ENCODE results near the gene TRIM58. TPM values are rescaled to one million over a fixed set of nuclear protein-coding genes. Genes with fewer than 3 reads are reported as not detected.

TRIM58 gene
- total RNA-seq, 1 donor from 2014 or later = 2.1 TPM

GRCh38 chr1:247845011-247845692 lies 11.8 kb upstream of the TRIM58 start:
- Mint-ChIP-seq H3K27ac (ENCODE audit: unreplicated experiment) (no peak overlapping the region), H3K36me3 (ENCODE audit: low read depth) (peaks cover 4% of the 10 kb centered on the region), H3K4me3 (no peak overlapping the region), H3K4me1 (no peaks in the 10 kb centered on the region), H3K27me3 (ENCODE audit: low read depth) (no peaks in the 10 kb centered on the region), H3K9me3 (peaks cover 12% of the 10 kb centered on the region)
- no peak for TF ChIP-seq CTCF (conservative IDR thresholded peaks at IDR 0.05)
- DNase-seq (ENCODE audit: low read depth, low spot score) = no peak

GRCh38 chr1:247845693-247846017 lies 11.3 kb upstream of the TRIM58 start:
- no peaks in the 10 kb centered on the region for H3K4me1 Mint-ChIP-seq
- no peak for DNase-seq (ENCODE audit: low read depth, low spot score)
- H3K36me3 Mint-ChIP-seq (ENCODE audit: low read depth) = peaks cover 4% of the 10 kb centered on the region
- no peaks in the 10 kb centered on the region for H3K27me3 Mint-ChIP-seq (ENCODE audit: low read depth)
- H3K9me3 Mint-ChIP-seq = peaks cover 12% of the 10 kb centered on the region
- TF ChIP-seq CTCF (conservative IDR thresholded peaks at IDR 0.05) = no peak
- no peak overlapping the region for H3K27ac Mint-ChIP-seq (ENCODE audit: unreplicated experiment)
- H3K4me3 Mint-ChIP-seq = no peak overlapping the region

- Mint-ChIP-seq H3K36me3 (ENCODE audit: low read depth) (peaks cover 3% of the 10 kb centered on the region), H3K4me1 (peaks cover 12% of the 10 kb centered on the region), H3K27me3 (ENCODE audit: low read depth) (no peaks in the 10 kb centered on the region), H3K4me3 (no peak overlapping the region), H3K9me3 (peaks cover 8% of the 10 kb centered on the region), H3K27ac (ENCODE audit: unreplicated experiment) (no peak overlapping the region)
- no peak for TF ChIP-seq CTCF (conservative IDR thresholded peaks at IDR 0.05)
- no peak for DNase-seq (ENCODE audit: low read depth, low spot score)
Observed at GRCh38 chr1:247848346-247848745, 8.6 kb upstream of the TRIM58 start.

DNA sequence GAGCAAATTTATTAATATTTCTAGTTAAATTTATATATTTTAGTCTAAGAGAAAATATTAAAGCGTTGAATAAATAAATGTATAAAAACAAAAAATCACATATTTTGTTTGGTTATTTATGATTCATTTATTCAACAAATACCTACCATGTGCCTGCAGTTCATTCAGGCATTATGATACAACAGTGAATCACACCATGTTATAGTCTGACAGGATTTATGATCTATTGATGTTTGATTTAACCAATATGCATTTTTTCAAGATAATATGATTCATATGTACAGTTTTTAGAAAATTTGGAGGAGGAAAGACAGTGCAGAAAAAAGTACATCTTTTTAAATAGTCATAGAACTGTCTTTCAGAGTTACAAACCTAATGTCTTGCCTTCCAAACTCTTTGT lies 7.4 kb upstream of the TRIM58 start:
- H3K36me3 Mint-ChIP-seq (ENCODE audit: low read depth) = peaks cover 3% of the 10 kb centered on the region
- no peak for DNase-seq (ENCODE audit: low read depth, low spot score)
- H3K4me3 Mint-ChIP-seq = no peak overlapping the region
- H3K27me3 Mint-ChIP-seq (ENCODE audit: low read depth) = no peaks in the 10 kb centered on the region
- H3K27ac Mint-ChIP-seq (ENCODE audit: unreplicated experiment) = no peak overlapping the region
- H3K4me1 Mint-ChIP-seq = peaks cover 13% of the 10 kb centered on the region
- no peak for TF ChIP-seq CTCF (conservative IDR thresholded peaks at IDR 0.05)
- peaks cover 2% of the 10 kb centered on the region for H3K9me3 Mint-ChIP-seq

DNA sequence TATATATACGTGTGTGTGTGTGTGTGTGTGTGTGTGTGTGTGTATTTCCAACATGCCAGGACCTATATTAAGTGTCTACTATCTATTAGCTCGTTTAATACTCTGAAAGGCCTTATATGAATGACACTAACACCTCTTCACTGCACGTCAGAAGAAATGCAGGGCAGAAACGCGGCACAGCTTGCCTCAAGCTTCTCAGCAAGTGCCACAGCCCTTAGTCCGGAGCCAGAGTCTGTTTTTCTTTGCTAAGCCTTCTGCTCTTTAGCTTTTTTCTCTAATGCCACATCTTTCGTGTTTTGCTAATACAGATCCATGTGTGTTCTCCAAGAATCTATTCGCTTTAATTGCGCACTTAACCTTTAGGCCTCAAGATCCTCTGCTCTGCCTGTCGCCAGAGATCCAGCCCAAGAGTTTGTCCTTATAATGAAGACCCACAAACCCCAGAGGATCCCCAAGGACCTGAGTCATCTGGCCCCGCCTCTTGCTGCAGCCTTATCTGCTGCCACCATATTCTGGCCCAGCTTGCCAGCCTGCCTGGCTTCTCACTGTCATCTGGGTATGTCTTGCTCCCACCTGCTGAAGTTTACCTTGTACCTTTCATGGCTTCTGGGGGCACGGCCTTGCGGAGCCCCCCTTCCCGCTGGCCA lies 2.0 kb upstream of the TRIM58 start:
- H3K4me1 Mint-ChIP-seq = peaks cover 22% of the 10 kb centered on the region
- peak overlapping the region; percentile 47 for H3K4me3 Mint-ChIP-seq
- no peak overlapping the region for H3K27ac Mint-ChIP-seq (ENCODE audit: unreplicated experiment)
- H3K9me3 Mint-ChIP-seq = peaks cover 2% of the 10 kb centered on the region
- peaks cover 3% of the 10 kb centered on the region for H3K36me3 Mint-ChIP-seq (ENCODE audit: low read depth)
- H3K27me3 Mint-ChIP-seq (ENCODE audit: low read depth) = peaks cover 5% of the 10 kb centered on the region
- TF ChIP-seq CTCF (conservative IDR thresholded peaks at IDR 0.05) = no peak
- DNase-seq (ENCODE audit: low read depth, low spot score) = no peak
